K562 (cell line): ENCODE data around the gene IRF2BP2. TPM values are rescaled to one million over a fixed set of nuclear protein-coding genes. Genes with fewer than 3 reads are reported as not detected.

Experiments
- ARID1B ChIP-seq: fragments of 450-650 bp; IDR thresholded peaks from 2 replicates; pipeline ENCODE4 v1.6.1; 2016; ENCODE audit warnings: antibody characterized with exemption, mild to moderate bottlenecking, inconsistent platforms
- ATF7 ChIP-seq: fragments of 450-650 bp; IDR thresholded peaks from 2 replicates; pipeline ENCODE4 v1.7.1; 2014; ENCODE audit warnings: mild to moderate bottlenecking, moderate library complexity
- CBX5 ChIP-seq: IDR thresholded peaks from 2 replicates; pipeline ENCODE4 v1.6.1; 2014; ENCODE audit warnings: low read depth, borderline replicate concordance
- CLOCK ChIP-seq: fragments of 250-450 bp; sonication (Bioruptor Pico); IDR thresholded peaks from 2 replicates; pipeline ENCODE4 v1.4.0; 2020; ENCODE audit warnings: mild to moderate bottlenecking, moderate library complexity, borderline replicate concordance
- CTCF ChIP-seq, 3 experiments: IDR thresholded peaks in 2 of 3; conservative IDR thresholded peaks in 1 of 3; 2 replicates each; pipeline ENCODE4 v1.5.1; 2011 to 2012; ENCODE audit warnings: low read length in 3 of 3, mild to moderate bottlenecking in 3 of 3, control low read depth in 2 of 3, improper control_type of control experiment in 1 of 3, inconsistent platforms in 1 of 3, low read depth in 1 of 3, mixed read lengths in 1 of 3, moderate library complexity in 1 of 3; ENCODE audit not compliant: insufficient read depth in 2 of 3
- HMG20B ChIP-seq: fragments of 250-450 bp; sonication (Bioruptor Pico); IDR thresholded peaks from 2 replicates; pipeline ENCODE4 v1.5.0; 2021; ENCODE audit warnings: mild to moderate bottlenecking
- MAX ChIP-seq: sonication (generic); formaldehyde crosslinking; IDR thresholded peaks from 2 replicates; pipeline ENCODE4 v1.9.0; 2022; ENCODE audit warnings: mild to moderate bottlenecking, missing genetic modification reagents
- NCOA1 ChIP-seq: fragments of 450-650 bp; IDR thresholded peaks from 2 replicates; pipeline ENCODE4 v1.6.1; 2016; ENCODE audit warnings: low read depth
- RBM39 ChIP-seq: fragments of 200-400 bp; formaldehyde crosslinking; optimal IDR thresholded peaks from 2 replicates; pipeline ENCODE3; 2018; ENCODE audit warnings: low read depth, low read length
- ZKSCAN1 ChIP-seq: fragments of 150-350 bp; IDR thresholded peaks from 2 replicates; pipeline ENCODE4 v1.6.1; 2016; ENCODE audit warnings: low read depth, low read length
- ZNF3 ChIP-seq: fragments of 250-450 bp; sonication (Bioruptor Pico); IDR thresholded peaks from 2 replicates; pipeline ENCODE4 v1.5.0; 2021; ENCODE audit warnings: mild to moderate bottlenecking, moderate library complexity
- ZNF347 ChIP-seq: fragments of 450-650 bp; formaldehyde crosslinking; IDR thresholded peaks from 2 replicates; pipeline ENCODE4 v1.4.0; 2020; ENCODE audit warnings: low read depth, mild to moderate bottlenecking, moderate library complexity
- ZNF431 ChIP-seq: sonication (generic); formaldehyde crosslinking; IDR thresholded peaks from 2 replicates; pipeline ENCODE4 v1.8.0; 2022; ENCODE audit warnings: mild to moderate bottlenecking, missing genetic modification reagents
- ZNF695 ChIP-seq: fragments of 450-650 bp; formaldehyde crosslinking; IDR thresholded peaks from 2 replicates; pipeline ENCODE4 v1.4.0; 2020; ENCODE audit warnings: mild to moderate bottlenecking, moderate library complexity
- ZNF740 ChIP-seq, 3 experiments: fragments of 200-800 bp in 1 of 3; sonication (Bioruptor generic) in 1 of 3; sonication (generic) in 1 of 3; formaldehyde crosslinking in 1 of 3; IDR thresholded peaks; 2 replicates each; pipeline versions ENCODE4 v1.6.1 to v1.8.0; 2016 to 2022; ENCODE audit warnings: mild to moderate bottlenecking in 2 of 3, missing compliant biosample characterization in 2 of 3, missing genetic modification characterization in 2 of 3, missing genetic modification reagents in 1 of 3
- polyA plus RNA-seq, 8 experiments: library from polyadenylated mRNA; depleted of rRNA in 4 of 8; stranded (reverse) in 5 of 8; unstranded in 3 of 8; fragments of >200 nt; fragmentation: Nextera tagmentation in 2 of 8; fragmentation: Illumina TruSeq in 1 of 8; extraction: Ambion mirVana in 2 of 8; extraction: Trizol in 1 of 8; gene quantifications; 2 replicates each; pipeline versions ENCODE4 v1.2.1 to v1.2.3, GENCODE V29; 2011 to 2014; ENCODE audit warnings: inconsistent platforms in 1 of 8, missing spikeins in 1 of 8
- total RNA-seq, 7 experiments: library from RNA; depleted of rRNA in 6 of 7; stranded (reverse); fragments of >200 nt in 6 of 7; fragmentation: Illumina TruSeq in 2 of 7; extraction: Trizol in 2 of 7; gene quantifications; 2 replicates each; pipeline versions ENCODE4 v1.2.1 to v1.2.3, GENCODE V29; 2011 to 2021; ENCODE audit warnings: low replicate concordance in 1 of 7
- TF ChIP-seq, protein P1 (sequence below): IDR thresholded peaks from 2 replicates; pipeline ENCODE4 v1.6.1; 2011; ENCODE audit not compliant: insufficient read length; ENCODE audit errors: extremely low read depth
- TF ChIP-seq, protein P2 (sequence below): sonication (generic); formaldehyde crosslinking; IDR thresholded peaks from 2 replicates; pipeline ENCODE4 v1.8.0; 2023; ENCODE audit warnings: mild to moderate bottlenecking, missing genetic modification reagents
- TF ChIP-seq, protein P3 (sequence below): fragments of 250-450 bp; sonication (Bioruptor Pico); IDR thresholded peaks from 2 replicates; pipeline ENCODE4 v1.8.0; 2022; ENCODE audit warnings: moderate library complexity, mild to moderate bottlenecking, inconsistent platforms

Gene IRF2BP2
- total and polyA plus RNA-seq, 9 of the 15 experiments (the other 6 are each of a cell fraction or from before 2014, with no cell fraction given), result 7.7 to 68.6 (median 22.1) TPM

DNA sequence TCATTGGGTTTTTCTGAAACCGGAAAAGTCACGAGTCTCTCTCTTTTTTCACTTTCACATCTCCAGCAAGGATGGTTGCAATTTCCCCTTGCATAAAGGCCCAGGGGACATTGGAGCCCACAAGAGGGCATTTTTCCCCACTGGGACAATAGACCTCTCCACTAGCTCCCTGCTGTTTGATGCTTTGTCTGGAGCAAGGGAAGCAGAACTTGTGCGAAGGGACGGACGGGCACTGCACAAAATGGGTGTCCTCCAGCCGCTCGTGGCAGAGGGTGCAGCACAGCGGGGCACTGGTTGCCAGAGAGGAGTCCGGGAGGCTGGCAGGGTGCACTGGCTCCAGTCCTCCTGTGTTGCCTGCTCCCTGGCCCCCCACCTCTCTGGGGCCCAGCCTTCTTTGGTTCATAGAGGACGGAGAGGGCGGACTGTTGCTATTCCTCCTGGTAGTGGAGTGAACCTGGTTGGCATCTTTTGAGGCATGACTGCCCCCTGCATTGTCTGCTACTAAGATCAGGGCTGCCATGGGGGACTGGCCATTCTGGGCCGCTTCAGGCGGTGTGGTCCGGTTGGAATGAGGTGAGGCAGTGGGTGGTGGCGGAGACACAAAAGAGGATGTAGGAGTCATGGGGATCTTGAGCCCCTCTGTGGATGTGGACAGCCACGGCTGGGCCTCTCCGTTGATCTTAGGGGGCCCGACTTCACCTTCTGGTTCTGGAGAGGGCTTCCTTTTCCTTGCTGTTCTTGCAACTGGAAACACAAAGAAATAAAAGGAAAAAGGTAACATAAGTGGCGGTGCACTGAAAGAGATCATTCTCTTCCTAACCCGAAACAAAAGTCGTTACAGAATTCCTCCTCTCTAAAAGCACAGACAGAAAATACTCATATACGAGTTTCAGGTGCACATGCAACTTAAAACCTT, 2.6 kb downstream of the IRF2BP2 start (continued):
- no peak for TF ChIP-seq RBM39
- 0 out of 2 replicates have a peak, but pooled peaks have one; percentile 10 for TF ChIP-seq ARID1B
- no peak for TF ChIP-seq ZKSCAN1
- TF ChIP-seq CBX5, result no peak
- TF ChIP-seq, protein P1, sequence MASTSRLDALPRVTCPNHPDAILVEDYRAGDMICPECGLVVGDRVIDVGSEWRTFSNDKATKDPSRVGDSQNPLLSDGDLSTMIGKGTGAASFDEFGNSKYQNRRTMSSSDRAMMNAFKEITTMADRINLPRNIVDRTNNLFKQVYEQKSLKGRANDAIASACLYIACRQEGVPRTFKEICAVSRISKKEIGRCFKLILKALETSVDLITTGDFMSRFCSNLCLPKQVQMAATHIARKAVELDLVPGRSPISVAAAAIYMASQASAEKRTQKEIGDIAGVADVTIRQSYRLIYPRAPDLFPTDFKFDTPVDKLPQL, result no peak
- TF ChIP-seq, protein P2, sequence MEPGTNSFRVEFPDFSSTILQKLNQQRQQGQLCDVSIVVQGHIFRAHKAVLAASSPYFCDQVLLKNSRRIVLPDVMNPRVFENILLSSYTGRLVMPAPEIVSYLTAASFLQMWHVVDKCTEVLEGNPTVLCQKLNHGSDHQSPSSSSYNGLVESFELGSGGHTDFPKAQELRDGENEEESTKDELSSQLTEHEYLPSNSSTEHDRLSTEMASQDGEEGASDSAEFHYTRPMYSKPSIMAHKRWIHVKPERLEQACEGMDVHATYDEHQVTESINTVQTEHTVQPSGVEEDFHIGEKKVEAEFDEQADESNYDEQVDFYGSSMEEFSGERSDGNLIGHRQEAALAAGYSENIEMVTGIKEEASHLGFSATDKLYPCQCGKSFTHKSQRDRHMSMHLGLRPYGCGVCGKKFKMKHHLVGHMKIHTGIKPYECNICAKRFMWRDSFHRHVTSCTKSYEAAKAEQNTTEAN, result no peak
- TF ChIP-seq ZNF347 (CRISPR knock-in tag), result no peak
- TF ChIP-seq NCOA1, result no peak
- no peak for TF ChIP-seq ZNF695 (CRISPR knock-in tag)
- TF ChIP-seq HMG20B (CRISPR knock-in tag), result no peak
- no peak for TF ChIP-seq ZNF3
- TF ChIP-seq, protein P3, sequence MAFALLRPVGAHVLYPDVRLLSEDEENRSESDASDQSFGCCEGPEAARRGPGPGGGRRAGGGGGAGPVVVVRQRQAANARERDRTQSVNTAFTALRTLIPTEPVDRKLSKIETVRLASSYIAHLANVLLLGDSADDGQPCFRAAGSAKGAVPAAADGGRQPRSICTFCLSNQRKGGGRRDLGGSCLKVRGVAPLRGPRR (CRISPR knock-in tag), result no peak
- peak; percentile 25; the same call in 1 of the 2 replicates for TF ChIP-seq ZNF740 (CRISPR knock-in tag; IDR thresholded peaks at IDR 0.05)
- TF ChIP-seq ZNF740 (tag; IDR thresholded peaks at IDR 0.05), result 0 out of 4 replicates have a peak, but pooled peaks of 1 of the 2 experiments have one; percentile 14
- TF ChIP-seq ATF7, result no peak
- TF ChIP-seq CTCF (IDR thresholded peaks at IDR 0.05 in 2 of 3, conservative IDR thresholded peaks at IDR 0.05 in 1 of 3; ENCODE audit: insufficient read depth in 2 of 3, low read depth in 1 of 3, low read length in 3 of 3), result peak; percentile 45 to 52 (median 52)
- no peak for TF ChIP-seq ZNF431 (CRISPR knock-in tag)
- TF ChIP-seq MAX, result peak; percentile 29; the same call in 1 of the 2 replicates
- no peak for TF ChIP-seq CLOCK (CRISPR knock-in tag)
